Measurements from ENCODE around the gene BEND3. TPM values are rescaled to one million over a fixed set of nuclear protein-coding genes. Genes with fewer than 3 reads are reported as not detected.
A peak's percentile ranks its signal among the peaks of the same experiment; 100 is the strongest.

BEND3 gene
- total and polyA plus RNA-seq, 9 of the 15 experiments (the other 6 are each of a cell fraction or from before 2014, with no cell fraction given) = 0.64 to 8.4 (median 3.3) TPM

DNA sequence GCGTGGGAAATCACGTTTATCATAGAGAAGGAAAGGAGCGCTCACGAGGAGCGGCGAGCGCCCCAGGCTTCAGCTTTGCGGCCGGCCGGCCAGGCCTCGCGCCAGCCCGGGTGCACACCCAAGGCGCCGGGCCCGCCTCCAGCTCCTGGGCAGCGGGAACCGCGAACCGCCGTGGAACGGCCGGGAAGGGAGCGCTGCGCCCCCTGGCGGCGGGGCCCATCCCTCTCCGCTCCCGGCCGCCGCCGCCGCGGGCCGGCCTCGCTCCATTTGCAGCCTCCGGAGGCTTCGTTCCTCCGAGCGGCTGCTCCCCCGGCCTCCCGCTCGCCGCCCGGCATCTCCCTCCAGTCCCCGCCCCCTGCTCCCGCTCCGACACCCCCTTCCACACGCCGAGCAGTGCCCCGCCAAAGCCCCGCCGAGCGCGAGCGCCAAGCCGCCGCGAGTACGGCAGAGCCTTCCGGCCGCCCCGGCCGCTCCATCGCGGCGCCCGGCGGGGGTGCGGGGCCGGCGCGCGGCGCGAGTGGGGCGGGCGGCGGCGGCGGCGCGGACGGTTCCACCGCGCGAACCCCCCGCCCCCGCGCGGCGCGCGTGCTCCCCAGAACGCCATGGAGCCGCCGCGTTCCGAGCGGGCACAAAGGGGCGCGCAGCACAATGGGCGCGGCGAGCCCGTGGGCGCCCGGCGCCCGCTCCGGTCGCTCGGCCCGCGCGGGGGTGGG is 946 bp downstream of the BEND3 start (continued):
- TF ChIP-seq TAF1 (IDR thresholded peaks at IDR 0.05; ENCODE audit: control insufficient read depth, extremely low read depth, insufficient read depth, low read length, severe bottlenecking) (peak; percentile 47), TBL1XR1 (IDR thresholded peaks at IDR 0.05; ENCODE audit: low read length in 2 of 2) (peak in 1 of 2 experiments; percentile 40; a peak in 1 of 4 replicates), SUPT5H (IDR thresholded peaks at IDR 0.05) (no peak; the same call in 1 of the 2 replicates), NONO (IDR thresholded peaks at IDR 0.05; ENCODE audit: low read depth in 2 of 2, low read length in 1 of 2) (peak; percentile 34 to 85; a peak in 3 of 4 replicates), ZNF384 (IDR thresholded peaks at IDR 0.05; ENCODE audit: low read depth, low read length) (0 out of 2 replicates have a peak, but pooled peaks have one; percentile 11), ZNF175 (CRISPR knock-in tag; IDR thresholded peaks at IDR 0.05; ENCODE audit: low read depth) (peak; percentile 54; the same call in 1 of the 2 replicates), RBM25 (IDR thresholded peaks at IDR 0.05; ENCODE audit: low read depth, low read length, severe bottlenecking) (peak; percentile 88), RBFOX2 (IDR thresholded peaks at IDR 0.05; ENCODE audit: low read depth, low read length) (peak; percentile 80), NRF1 (conservative IDR thresholded peaks at IDR 0.05 in 1 of 2, IDR thresholded peaks at IDR 0.05 in 1 of 2) (peak; percentile 48 to 50; a peak in 2 of 4 replicates), IRF2 (CRISPR knock-in tag; IDR thresholded peaks at IDR 0.05) (no peak), SIN3B (IDR thresholded peaks at IDR 0.05; ENCODE audit: low read depth) (no peak), TARDBP (IDR thresholded peaks at IDR 0.05) (peak; percentile 95), RBM22 (IDR thresholded peaks at IDR 0.05; ENCODE audit: low read depth, low read length, poor library complexity, severe bottlenecking) (peak; percentile 39), PHF8 (IDR thresholded peaks at IDR 0.05; ENCODE audit: borderline replicate concordance, low read length) (peak; percentile 56; the same call in 1 of the 2 replicates)
- TF ChIP-seq, protein P1, sequence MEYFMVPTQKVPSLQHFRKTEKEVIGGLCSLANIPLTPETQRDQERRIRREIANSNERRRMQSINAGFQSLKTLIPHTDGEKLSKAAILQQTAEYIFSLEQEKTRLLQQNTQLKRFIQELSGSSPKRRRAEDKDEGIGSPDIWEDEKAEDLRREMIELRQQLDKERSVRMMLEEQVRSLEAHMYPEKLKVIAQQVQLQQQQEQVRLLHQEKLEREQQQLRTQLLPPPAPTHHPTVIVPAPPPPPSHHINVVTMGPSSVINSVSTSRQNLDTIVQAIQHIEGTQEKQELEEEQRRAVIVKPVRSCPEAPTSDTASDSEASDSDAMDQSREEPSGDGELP (CRISPR knock-in tag; IDR thresholded peaks at IDR 0.05; ENCODE audit: borderline replicate concordance) = peak; percentile 56
- TF ChIP-seq, protein P2, sequence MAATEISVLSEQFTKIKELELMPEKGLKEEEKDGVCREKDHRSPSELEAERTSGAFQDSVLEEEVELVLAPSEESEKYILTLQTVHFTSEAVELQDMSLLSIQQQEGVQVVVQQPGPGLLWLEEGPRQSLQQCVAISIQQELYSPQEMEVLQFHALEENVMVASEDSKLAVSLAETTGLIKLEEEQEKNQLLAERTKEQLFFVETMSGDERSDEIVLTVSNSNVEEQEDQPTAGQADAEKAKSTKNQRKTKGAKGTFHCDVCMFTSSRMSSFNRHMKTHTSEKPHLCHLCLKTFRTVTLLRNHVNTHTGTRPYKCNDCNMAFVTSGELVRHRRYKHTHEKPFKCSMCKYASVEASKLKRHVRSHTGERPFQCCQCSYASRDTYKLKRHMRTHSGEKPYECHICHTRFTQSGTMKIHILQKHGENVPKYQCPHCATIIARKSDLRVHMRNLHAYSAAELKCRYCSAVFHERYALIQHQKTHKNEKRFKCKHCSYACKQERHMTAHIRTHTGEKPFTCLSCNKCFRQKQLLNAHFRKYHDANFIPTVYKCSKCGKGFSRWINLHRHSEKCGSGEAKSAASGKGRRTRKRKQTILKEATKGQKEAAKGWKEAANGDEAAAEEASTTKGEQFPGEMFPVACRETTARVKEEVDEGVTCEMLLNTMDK (IDR thresholded peaks at IDR 0.05; ENCODE audit: borderline replicate concordance, insufficient read depth, low read depth, low read length, poor library complexity, severe bottlenecking) = peak; percentile 79
- TF ChIP-seq, protein P3, sequence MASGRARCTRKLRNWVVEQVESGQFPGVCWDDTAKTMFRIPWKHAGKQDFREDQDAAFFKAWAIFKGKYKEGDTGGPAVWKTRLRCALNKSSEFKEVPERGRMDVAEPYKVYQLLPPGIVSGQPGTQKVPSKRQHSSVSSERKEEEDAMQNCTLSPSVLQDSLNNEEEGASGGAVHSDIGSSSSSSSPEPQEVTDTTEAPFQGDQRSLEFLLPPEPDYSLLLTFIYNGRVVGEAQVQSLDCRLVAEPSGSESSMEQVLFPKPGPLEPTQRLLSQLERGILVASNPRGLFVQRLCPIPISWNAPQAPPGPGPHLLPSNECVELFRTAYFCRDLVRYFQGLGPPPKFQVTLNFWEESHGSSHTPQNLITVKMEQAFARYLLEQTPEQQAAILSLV (tag; IDR thresholded peaks at IDR 0.05) = no peak
- TF ChIP-seq, protein P4, sequence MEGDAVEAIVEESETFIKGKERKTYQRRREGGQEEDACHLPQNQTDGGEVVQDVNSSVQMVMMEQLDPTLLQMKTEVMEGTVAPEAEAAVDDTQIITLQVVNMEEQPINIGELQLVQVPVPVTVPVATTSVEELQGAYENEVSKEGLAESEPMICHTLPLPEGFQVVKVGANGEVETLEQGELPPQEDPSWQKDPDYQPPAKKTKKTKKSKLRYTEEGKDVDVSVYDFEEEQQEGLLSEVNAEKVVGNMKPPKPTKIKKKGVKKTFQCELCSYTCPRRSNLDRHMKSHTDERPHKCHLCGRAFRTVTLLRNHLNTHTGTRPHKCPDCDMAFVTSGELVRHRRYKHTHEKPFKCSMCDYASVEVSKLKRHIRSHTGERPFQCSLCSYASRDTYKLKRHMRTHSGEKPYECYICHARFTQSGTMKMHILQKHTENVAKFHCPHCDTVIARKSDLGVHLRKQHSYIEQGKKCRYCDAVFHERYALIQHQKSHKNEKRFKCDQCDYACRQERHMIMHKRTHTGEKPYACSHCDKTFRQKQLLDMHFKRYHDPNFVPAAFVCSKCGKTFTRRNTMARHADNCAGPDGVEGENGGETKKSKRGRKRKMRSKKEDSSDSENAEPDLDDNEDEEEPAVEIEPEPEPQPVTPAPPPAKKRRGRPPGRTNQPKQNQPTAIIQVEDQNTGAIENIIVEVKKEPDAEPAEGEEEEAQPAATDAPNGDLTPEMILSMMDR (IDR thresholded peaks at IDR 0.05 in 2 of 3, conservative IDR thresholded peaks at IDR 0.05 in 1 of 3; ENCODE audit: insufficient read depth in 2 of 3, low read depth in 1 of 3, low read length in 3 of 3) = peak; percentile 62 to 82 (median 78)
- TF ChIP-seq, protein P5, sequence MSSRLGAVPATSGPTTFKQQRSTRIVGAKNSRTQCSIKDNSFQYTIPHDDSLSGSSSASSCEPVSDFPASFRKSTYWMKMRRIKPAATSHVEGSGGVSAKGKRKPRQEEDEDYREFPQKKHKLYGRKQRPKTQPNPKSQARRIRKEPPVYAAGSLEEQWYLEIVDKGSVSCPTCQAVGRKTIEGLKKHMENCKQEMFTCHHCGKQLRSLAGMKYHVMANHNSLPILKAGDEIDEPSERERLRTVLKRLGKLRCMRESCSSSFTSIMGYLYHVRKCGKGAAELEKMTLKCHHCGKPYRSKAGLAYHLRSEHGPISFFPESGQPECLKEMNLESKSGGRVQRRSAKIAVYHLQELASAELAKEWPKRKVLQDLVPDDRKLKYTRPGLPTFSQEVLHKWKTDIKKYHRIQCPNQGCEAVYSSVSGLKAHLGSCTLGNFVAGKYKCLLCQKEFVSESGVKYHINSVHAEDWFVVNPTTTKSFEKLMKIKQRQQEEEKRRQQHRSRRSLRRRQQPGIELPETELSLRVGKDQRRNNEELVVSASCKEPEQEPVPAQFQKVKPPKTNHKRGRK (tag; IDR thresholded peaks at IDR 0.05) = no peak
